SHP77 treated with DMSO at 0.1 percent for 48 hours (cell line): Measurements from ENCODE around the gene ILF2.
"Not testable (repeated sequence)": the region's sequence is repeated elsewhere in the genome, so short reads cannot be mapped to it uniquely, and the experiment has no call there.

Experiments
- DNase-seq: peaks from one replicate; lab custom pipeline; 2025; lab: John Stamatoyannopoulos, UW

Gene ILF2

GRCh38 chr1:153670859-153671627 is at the start of gene ILF2:
TSS of gene ILF2 (minus strand) at chr1:153670993. CDS start at chr1:153670922, 71 bp downstream.
- DNase-seq = peak; percentile 100

GRCh38 chr1:153717330-153717729 is 46.5 kb upstream of the ILF2 start:
- DNase-seq = no peak

DNA sequence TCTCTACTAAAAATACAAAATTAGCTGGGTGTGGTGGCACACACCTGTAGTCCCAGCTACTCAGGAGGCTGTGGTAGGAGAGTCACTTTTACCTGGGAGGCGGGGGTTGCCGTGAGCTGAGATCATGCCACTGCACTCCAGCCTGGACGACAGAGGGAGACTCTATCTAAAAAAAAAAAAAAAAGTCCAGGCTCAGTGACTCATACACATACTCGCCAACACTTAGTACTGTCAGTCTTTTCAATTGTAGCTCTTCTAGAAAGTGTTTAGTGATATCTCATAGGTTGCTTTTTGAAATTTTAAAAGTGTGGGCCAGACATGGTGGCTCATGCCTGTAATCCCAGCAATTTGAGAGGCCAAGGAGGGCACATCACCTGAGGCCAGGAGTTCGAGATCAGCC is 45.4 kb upstream of the ILF2 start:
- DNase-seq = not testable (repeated sequence)

GRCh38 chr1:153711026-153711425 is 40.2 kb upstream of the ILF2 start:
- no peak for DNase-seq

GRCh38 chr1:153705484-153705883 is 34.7 kb upstream of the ILF2 start:
- DNase-seq = no peak

GRCh38 chr1:153699768-153700167 is 29.0 kb upstream of the ILF2 start:
- DNase-seq = no peak

- no peak for DNase-seq
Measured at GRCh38 chr1:153698923-153699714, 28.3 kb upstream of the ILF2 start.

DNA sequence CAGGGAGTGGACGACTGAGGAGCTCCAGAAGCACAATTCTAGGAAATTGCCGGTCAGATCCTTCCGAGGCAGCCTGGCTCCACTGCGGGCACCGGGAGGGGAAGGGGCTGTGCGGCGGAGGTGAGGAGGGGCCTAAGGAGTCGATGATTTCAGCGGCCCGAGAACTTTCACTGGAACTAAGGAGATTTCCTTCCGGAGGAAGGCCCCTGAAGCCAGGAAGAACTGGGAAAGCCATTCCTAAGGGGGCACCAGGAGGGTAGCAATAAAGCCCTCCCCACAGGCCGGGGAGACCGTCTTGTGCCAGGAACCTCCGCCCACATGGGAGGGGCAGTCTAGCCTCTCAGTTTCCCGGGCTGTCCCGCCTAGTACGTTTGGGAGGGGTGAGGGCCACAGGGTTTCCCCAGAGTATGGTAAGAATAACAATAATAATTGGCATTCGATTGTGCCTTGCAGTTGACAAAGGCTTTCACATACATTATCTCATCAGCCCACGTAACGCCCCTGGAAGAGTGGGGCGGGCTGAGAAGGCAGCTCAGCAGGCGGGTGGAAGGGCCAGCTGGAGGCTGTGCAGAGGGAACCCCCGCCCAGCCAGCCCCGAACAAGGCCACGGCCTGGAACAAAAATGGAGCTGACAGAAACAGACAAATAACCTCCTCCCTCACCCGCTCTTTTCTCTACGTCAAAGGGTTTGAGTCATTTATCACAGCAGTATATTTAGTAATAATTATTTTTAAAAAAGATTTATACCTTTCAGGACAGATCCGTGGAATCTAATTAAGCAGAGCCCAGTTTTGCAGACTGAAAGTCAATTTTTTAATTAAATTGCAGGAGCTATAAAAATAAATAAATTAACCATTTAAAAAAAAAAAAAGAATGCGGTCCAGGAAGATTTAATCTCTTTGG is 27.5 kb upstream of the ILF2 start:
- DNase-seq = no peak

- DNase-seq = no peak
Measured at GRCh38 chr1:153697191-153698019, 26.6 kb upstream of the ILF2 start.

DNA sequence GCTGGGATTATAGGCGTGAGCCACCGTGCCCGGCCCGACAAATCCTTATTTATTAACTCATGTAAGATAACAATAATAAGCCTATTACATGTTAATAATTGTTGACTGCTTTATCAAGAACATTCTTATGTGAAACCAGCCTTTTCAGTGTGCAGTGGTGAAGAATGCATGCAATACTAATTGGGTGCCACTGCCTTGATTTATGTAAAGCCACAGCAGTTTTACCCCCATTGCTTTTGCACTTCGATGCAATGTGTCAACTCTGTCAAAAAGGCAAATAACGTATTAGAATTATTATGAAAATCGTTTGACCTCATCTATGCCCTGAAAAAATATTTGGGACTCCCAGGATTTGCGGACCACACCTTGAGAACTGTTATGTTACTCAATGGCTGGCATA is 25.9 kb upstream of the ILF2 start:
- DNase-seq = no peak

- DNase-seq = no peak
Measured at GRCh38 chr1:153693466-153693865, 22.7 kb upstream of the ILF2 start.

- DNase-seq = no peak
Measured at GRCh38 chr1:153688736-153689328, 18.0 kb upstream of the ILF2 start.

GRCh38 chr1:153688276-153688675 is 17.5 kb upstream of the ILF2 start:
- no peak for DNase-seq

GRCh38 chr1:153687346-153688125 is 16.7 kb upstream of the ILF2 start:
- DNase-seq = no peak

DNA sequence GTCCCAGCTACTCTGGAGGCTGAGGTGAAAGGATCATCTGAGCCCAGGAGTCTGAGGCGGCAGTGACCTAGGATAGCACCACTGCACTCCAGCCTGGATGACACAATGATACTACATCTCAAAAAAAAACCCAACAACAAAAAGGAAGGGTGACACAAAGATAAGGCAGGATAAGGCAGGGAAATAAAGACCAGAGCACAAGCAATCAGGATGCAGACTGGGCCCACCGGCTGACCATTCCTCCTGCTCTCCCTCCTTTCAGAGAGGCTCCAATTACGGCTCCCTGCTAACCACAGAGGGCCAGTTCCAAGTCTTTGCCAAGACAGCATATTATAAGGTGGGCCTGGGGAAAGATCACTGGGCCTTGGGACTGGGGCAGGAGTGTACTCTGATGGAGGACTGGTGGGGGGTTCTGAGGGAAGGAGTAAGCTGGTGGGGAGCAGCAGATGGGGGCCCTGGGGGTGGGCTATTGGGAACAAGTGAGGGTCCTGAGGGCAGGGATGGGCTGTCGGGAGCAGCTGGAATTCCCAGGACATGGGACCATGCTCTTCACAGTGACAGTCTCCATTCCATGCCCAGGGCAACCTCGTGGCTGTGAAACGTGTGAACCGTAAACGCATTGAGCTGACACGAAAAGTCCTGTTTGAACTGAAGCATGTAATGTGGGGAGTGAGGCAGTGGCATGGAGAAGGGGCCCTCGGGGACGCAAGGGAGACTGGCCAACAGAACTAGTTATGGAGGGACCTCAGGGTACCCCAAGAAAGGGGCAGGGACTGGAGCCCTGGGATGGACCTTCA is 14.9 kb upstream of the ILF2 start:
- DNase-seq = no peak

DNA sequence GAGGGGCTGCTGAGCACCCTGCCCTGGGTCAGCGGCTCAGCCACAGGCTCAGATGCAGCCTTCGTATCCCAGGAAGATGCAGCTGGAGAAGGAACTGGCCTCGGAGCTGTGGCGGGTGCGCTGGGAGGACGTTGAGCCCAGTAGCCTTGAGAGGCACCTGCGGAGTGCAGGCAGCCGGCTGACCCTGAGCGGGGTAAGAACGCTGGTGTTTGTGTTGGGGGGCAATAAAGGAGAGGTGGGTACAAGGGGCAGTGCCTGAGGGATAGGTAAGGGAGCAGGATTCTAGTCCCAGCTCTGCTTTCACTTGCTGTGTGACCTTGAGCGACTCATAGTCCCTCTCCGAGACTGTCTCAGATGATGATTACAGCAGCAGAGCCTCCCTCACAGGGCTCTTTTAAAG is 14.1 kb upstream of the ILF2 start:
- DNase-seq = no peak

- DNase-seq = no peak
Measured at GRCh38 chr1:153683854-153684253, 13.1 kb upstream of the ILF2 start.

DNA sequence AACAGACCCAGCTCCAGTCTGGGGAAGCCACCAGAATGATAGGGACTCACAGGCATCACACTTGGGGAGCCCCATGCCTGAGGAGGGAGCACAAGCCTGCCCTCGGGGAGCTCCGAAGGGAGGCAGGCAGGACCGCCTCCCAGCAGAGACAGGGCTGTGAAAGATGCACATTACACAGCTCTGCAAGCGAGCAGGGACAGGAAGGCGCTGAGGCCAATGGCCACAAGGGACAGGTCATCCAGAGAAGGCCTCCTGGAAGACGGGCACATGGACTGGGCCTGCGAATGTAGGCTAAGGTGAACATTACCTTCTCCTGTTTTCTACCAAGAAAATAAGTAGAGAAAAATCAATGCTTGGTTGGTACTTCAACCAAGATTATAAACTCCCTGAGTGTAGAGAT is 11.9 kb upstream of the ILF2 start:
- no peak for DNase-seq

- no peak for DNase-seq
Measured at GRCh38 chr1:153680120-153680403, 9.3 kb upstream of the ILF2 start.
